ENCODE results near the gene RPS6KA3. TPM values are rescaled to one million over a fixed set of nuclear protein-coding genes. Genes with fewer than 3 reads are reported as not detected.

The RPS6KA3 gene
- total RNA-seq, 4 donors from 2014 or later: 22.3 to 43.2 (median 34.5) TPM

DNA sequence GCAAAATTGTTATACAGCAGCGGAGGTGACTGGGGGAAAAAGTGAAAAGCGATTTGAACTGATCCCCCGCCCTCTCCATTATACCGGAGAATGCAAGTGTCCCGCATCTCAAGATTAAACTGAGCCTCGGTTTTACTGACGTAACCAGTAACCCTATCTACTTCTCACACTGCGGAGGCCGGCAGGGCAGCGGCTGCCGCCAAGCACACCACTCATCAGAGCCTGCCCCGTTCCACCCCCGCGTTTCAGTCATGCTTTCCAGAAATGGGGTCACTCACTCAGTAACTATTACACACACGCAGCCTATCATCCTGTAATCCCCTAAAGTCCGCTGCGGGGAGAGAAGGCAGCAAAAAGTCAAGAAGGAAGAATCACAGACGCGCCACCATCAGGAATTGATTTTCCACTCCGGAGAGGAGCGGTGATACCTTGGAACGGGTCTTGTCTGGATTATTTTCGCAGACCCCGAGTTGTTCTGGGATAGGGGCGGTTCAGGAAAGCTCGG is 1.4 kb downstream of the RPS6KA3 start:
- intact Hi-C loops (cut with DNase I; ENCODE audit: low total_unique reads): no loop called here
- H3K4me3 ChIP-seq (ENCODE audit: low read depth, poor library complexity, severe bottlenecking): peak overlapping the region; percentile 73
- TF ChIP-seq, protein P1, sequence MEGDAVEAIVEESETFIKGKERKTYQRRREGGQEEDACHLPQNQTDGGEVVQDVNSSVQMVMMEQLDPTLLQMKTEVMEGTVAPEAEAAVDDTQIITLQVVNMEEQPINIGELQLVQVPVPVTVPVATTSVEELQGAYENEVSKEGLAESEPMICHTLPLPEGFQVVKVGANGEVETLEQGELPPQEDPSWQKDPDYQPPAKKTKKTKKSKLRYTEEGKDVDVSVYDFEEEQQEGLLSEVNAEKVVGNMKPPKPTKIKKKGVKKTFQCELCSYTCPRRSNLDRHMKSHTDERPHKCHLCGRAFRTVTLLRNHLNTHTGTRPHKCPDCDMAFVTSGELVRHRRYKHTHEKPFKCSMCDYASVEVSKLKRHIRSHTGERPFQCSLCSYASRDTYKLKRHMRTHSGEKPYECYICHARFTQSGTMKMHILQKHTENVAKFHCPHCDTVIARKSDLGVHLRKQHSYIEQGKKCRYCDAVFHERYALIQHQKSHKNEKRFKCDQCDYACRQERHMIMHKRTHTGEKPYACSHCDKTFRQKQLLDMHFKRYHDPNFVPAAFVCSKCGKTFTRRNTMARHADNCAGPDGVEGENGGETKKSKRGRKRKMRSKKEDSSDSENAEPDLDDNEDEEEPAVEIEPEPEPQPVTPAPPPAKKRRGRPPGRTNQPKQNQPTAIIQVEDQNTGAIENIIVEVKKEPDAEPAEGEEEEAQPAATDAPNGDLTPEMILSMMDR (IDR thresholded peaks at IDR 0.05): no peak
- TF ChIP-seq POLR2A (IDR thresholded peaks at IDR 0.05): no peak
- DNase-seq (ENCODE audit: low spot score in 2 of 2): peak; percentile 27 to 89
- 1 to 32% methylated on average over 22 to 26 of the region's 26 CpGs for WGBS, 2 donors

GRCh38 chrX:20263474-20263873 is 3.2 kb downstream of the RPS6KA3 start:
- WGBS, 2 donors: 0 to 7% methylated on average over 2 of the region's 2 CpGs
- H3K4me3 ChIP-seq (ENCODE audit: low read depth, poor library complexity, severe bottlenecking): no peak overlapping the region

DNA sequence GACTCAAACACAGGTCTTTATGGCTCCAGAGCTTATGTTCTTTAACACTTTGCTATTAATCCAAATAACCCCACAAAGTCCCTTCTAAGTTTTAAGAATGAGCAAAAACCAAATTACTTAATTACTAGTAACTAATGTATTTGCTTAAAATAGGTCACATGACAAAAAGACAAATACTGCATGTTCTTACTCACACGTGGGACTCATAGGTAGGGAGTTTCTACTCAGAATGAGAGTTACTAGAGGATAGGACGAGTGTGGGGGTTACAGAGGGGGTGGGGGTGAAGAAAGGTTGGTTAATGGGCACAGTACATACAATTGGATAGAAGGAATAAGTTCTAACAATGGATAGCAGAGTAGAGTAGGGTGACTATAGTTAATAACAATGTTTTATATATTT is 5.8 kb downstream of the RPS6KA3 start:
- intact Hi-C loops (cut with DNase I; ENCODE audit: low total_unique reads): no loop called here
- no peak for DNase-seq (ENCODE audit: low spot score in 2 of 2)
- H3K4me3 ChIP-seq (ENCODE audit: low read depth, poor library complexity, severe bottlenecking): no peak overlapping the region
- 33 to 69% methylated on average over 2 of the region's 2 CpGs for WGBS, 2 donors
- TF ChIP-seq POLR2A (IDR thresholded peaks at IDR 0.05): no peak
- TF ChIP-seq, protein P1 (IDR thresholded peaks at IDR 0.05): no peak

More at GRCh38 chrX:20263474-20263873, 3.2 kb downstream of the RPS6KA3 start:
- TF ChIP-seq, protein P1 (IDR thresholded peaks at IDR 0.05): no peak
- no peak for TF ChIP-seq POLR2A (IDR thresholded peaks at IDR 0.05)
- no peak for DNase-seq (ENCODE audit: low spot score in 2 of 2)
- intact Hi-C loops (cut with DNase I; ENCODE audit: low total_unique reads): no loop called here

- intact Hi-C loops (cut with DNase I; ENCODE audit: low total_unique reads): loop anchor here (10.0 kb wide), 1 partner anchor 180 kb away; no protein-coding TSS in a partner anchor
- H3K4me3 ChIP-seq (ENCODE audit: low read depth, poor library complexity, severe bottlenecking): no peak overlapping the region
- TF ChIP-seq, protein P1 (IDR thresholded peaks at IDR 0.05): no peak
- TF ChIP-seq POLR2A (IDR thresholded peaks at IDR 0.05): no peak
- WGBS, 2 donors: 62 to 77% methylated on average over 4 of the region's 4 CpGs
- no peak for DNase-seq (ENCODE audit: low spot score in 2 of 2)
Observed at GRCh38 chrX:20254712-20255299, 11.9 kb downstream of the RPS6KA3 start.

DNA sequence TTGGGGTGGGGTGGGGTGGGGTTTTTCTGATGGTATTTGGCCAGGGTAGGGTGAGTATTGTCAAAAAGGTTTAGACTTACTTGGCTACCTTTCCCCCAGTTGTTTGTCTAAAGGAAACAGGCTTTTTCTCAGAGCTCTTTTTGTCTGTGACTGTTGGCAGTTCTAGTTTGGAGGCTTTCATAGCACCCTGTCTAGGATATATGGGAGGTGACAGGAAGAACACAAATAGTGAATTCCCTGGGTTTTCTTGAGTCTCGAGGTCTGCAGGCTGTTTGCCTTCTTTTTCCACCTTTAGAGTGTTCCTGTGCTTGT is 13.5 kb downstream of the RPS6KA3 start:
- no peak for DNase-seq (ENCODE audit: low spot score in 2 of 2)
- intact Hi-C loops (cut with DNase I; ENCODE audit: low total_unique reads): loop anchor here (10.0 kb wide), 1 partner anchor 182 kb away; no protein-coding TSS in a partner anchor
- 44 to 46% methylated on average over 1 of the region's 1 CpG for WGBS, 2 donors
- no peak for TF ChIP-seq POLR2A (IDR thresholded peaks at IDR 0.05)
- TF ChIP-seq, protein P1 (IDR thresholded peaks at IDR 0.05): no peak
- H3K4me3 ChIP-seq (ENCODE audit: low read depth, poor library complexity, severe bottlenecking): no peak overlapping the region

Data from lower leg skin (tissue), 4 donors.